ENCODE data around the gene ZDHHC20.

ZDHHC20 gene

DNA sequence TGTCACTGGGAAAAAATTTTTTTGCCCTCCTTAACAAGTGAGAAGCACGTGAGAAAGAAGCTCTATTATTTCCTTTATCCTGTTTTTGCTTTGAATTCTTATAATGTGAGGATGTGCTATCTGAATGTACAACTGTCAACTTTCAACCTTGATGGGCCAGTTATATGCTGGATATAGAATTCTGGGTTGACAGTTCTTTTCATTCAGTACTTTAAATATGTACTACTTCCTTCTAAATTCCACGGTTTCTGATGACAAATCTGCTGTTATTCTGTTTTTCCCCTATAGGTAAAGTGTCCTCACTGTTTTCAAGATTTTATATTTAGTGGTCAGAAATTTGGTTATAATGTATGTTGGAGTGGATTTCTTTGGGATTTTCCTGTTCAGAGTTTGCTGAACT, 29.9 kb downstream of the ZDHHC20 start:
- Histone ChIP-seq H3K27ac (ENCODE audit: low read depth, low read length) (no peak overlapping the region), H3K27me3 (ENCODE audit: control insufficient read depth, low read length) (no peaks in the 10 kb centered on the region), H3K79me2 (ENCODE audit: control insufficient read depth, low read length) (peaks cover 69% of the 10 kb centered on the region), H3F3A (ENCODE audit: control insufficient read depth, insufficient read depth) (no peaks in the 10 kb centered on the region), H3K4me3 (ENCODE audit: low read length) (no peak overlapping the region), H3K9me2 (replicated peaks; ENCODE audit: control insufficient read depth, low read length) (no peaks in the 10 kb centered on the region), H3K9me3 (ENCODE audit: control insufficient read depth, insufficient read depth, low read length) (0 out of 2 replicates have a peak, but pooled peaks cover 3% of the 10 kb centered on the region), H3K4me2 (ENCODE audit: low read length) (no peak overlapping the region), H4K20me1 (ENCODE audit: control insufficient read depth, insufficient read depth, low read depth, low read length) (no peaks in the 10 kb centered on the region), H3K36me3 (ENCODE audit: control insufficient read depth, low read length) (0 out of 2 replicates have a peak, but pooled peaks cover 3% of the 10 kb centered on the region), H3K4me1 (ENCODE audit: control insufficient read depth, low read length) (peaks cover 6% of the 10 kb centered on the region; the same call in 1 of the 2 replicates)
- TF ChIP-seq, protein P1, sequence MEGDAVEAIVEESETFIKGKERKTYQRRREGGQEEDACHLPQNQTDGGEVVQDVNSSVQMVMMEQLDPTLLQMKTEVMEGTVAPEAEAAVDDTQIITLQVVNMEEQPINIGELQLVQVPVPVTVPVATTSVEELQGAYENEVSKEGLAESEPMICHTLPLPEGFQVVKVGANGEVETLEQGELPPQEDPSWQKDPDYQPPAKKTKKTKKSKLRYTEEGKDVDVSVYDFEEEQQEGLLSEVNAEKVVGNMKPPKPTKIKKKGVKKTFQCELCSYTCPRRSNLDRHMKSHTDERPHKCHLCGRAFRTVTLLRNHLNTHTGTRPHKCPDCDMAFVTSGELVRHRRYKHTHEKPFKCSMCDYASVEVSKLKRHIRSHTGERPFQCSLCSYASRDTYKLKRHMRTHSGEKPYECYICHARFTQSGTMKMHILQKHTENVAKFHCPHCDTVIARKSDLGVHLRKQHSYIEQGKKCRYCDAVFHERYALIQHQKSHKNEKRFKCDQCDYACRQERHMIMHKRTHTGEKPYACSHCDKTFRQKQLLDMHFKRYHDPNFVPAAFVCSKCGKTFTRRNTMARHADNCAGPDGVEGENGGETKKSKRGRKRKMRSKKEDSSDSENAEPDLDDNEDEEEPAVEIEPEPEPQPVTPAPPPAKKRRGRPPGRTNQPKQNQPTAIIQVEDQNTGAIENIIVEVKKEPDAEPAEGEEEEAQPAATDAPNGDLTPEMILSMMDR (IDR thresholded peaks at IDR 0.05; ENCODE audit: low read depth, low read length, poor library complexity, severe bottlenecking), result no peak
- no peak for TF ChIP-seq EZH2phosphoT487 (IDR thresholded peaks at IDR 0.05; ENCODE audit: borderline replicate concordance, low read length)

DNA sequence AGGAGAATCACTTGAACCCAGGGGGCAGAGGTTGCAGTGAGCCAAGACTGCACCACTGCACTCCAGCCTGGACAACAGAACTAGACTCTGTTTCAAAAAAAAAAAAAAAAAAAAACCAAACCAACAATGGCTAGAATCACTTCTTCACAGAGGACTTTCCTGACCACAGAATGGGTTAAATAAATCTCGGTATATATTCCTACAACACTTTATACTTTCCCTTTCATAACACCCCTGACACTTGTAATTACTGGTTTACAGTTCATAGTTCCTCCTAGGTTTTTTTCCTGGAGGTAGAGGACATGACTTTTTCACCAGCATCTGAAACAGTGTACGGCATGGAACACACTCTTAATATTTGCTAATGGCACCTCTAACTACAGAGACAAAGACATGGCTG, 31.4 kb downstream of the ZDHHC20 start:
- Histone ChIP-seq H3K4me2 (ENCODE audit: low read length) (no peak overlapping the region), H3K36me3 (ENCODE audit: control insufficient read depth, low read length) (0 out of 2 replicates have a peak, but pooled peaks cover 3% of the 10 kb centered on the region), H3K9me2 (replicated peaks; ENCODE audit: control insufficient read depth, low read length) (no peaks in the 10 kb centered on the region), H4K20me1 (ENCODE audit: control insufficient read depth, insufficient read depth, low read depth, low read length) (no peaks in the 10 kb centered on the region), H3K79me2 (ENCODE audit: control insufficient read depth, low read length) (peaks cover 60% of the 10 kb centered on the region), H3K4me3 (ENCODE audit: low read length) (no peak overlapping the region), H3K27me3 (ENCODE audit: control insufficient read depth, low read length) (no peaks in the 10 kb centered on the region), H3K4me1 (ENCODE audit: control insufficient read depth, low read length) (peaks cover 6% of the 10 kb centered on the region; the same call in 1 of the 2 replicates), H3F3A (ENCODE audit: control insufficient read depth, insufficient read depth) (no peaks in the 10 kb centered on the region), H3K27ac (ENCODE audit: low read depth, low read length) (no peak overlapping the region), H3K9me3 (ENCODE audit: control insufficient read depth, insufficient read depth, low read length) (0 out of 2 replicates have a peak, but pooled peaks cover 3% of the 10 kb centered on the region)
- TF ChIP-seq, protein P1 (IDR thresholded peaks at IDR 0.05; ENCODE audit: low read depth, low read length, poor library complexity, severe bottlenecking), result no peak
- TF ChIP-seq EZH2phosphoT487 (IDR thresholded peaks at IDR 0.05; ENCODE audit: borderline replicate concordance, low read length), result no peak

DNA sequence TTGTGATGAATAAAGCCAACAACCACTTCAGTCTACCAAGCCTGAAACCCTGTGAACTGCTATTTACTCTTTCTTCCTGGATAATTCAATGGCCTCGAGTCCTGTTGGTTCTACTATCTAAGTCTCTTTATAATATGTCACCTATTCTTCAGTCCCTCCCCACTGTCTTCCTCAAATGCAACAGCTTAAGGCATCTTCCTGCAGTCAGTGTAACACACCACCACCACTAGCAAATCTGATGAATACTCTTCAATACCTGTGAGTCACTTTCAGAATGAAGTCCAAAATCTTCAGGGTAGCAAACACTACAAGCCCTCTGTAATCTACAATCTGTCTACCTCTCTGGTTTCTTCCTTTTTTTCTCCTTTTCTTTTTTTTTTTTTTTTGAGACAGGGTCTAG, 32.9 kb downstream of the ZDHHC20 start:
- H3F3A ChIP-seq (ENCODE audit: control insufficient read depth, insufficient read depth), result no peaks in the 10 kb centered on the region
- H3K4me2 ChIP-seq (ENCODE audit: low read length), result no peak overlapping the region
- H3K79me2 ChIP-seq (ENCODE audit: control insufficient read depth, low read length), result peaks cover 54% of the 10 kb centered on the region
- no peaks in the 10 kb centered on the region for H3K9me2 ChIP-seq (replicated peaks; ENCODE audit: control insufficient read depth, low read length)
- no peaks in the 10 kb centered on the region for H4K20me1 ChIP-seq (ENCODE audit: control insufficient read depth, insufficient read depth, low read depth, low read length)
- TF ChIP-seq, protein P1 (IDR thresholded peaks at IDR 0.05; ENCODE audit: low read depth, low read length, poor library complexity, severe bottlenecking), result no peak
- TF ChIP-seq EZH2phosphoT487 (IDR thresholded peaks at IDR 0.05; ENCODE audit: borderline replicate concordance, low read length), result no peak
- H3K4me1 ChIP-seq (ENCODE audit: control insufficient read depth, low read length), result peaks cover 6% of the 10 kb centered on the region; the same call in 1 of the 2 replicates
- H3K27me3 ChIP-seq (ENCODE audit: control insufficient read depth, low read length), result no peaks in the 10 kb centered on the region
- 0 out of 2 replicates have a peak, but pooled peaks cover 3% of the 10 kb centered on the region for H3K9me3 ChIP-seq (ENCODE audit: control insufficient read depth, insufficient read depth, low read length)
- H3K4me3 ChIP-seq (ENCODE audit: low read length), result no peak overlapping the region
- no peak overlapping the region for H3K27ac ChIP-seq (ENCODE audit: low read depth, low read length)
- H3K36me3 ChIP-seq (ENCODE audit: control insufficient read depth, low read length), result 0 out of 2 replicates have a peak, but pooled peaks cover 3% of the 10 kb centered on the region

Data from DOHH2 (cell line).